CD4-positive, alpha-beta memory T cell (primary cell): ENCODE measurements around the gene TAS1R3. TPM values are rescaled to one million over a fixed set of nuclear protein-coding genes. Genes with fewer than 3 reads are reported as not detected.
"Not testable (repeated sequence)": the region's sequence is repeated elsewhere in the genome, so short reads cannot be mapped to it uniquely, and the experiment has no call there.

Source experiments
- CTCF ChIA-PET: fragments of 350-600 bp; sonication (Branson Sonifier 250); formaldehyde crosslinking; loops from one replicate; lab custom pipeline; 2021; ENCODE audit warnings: inconsistent platforms; ENCODE audit not compliant: partially characterized antibody; lab: Charles Lee
- POLR2A ChIA-PET: fragments of 350-600 bp; sonication (Branson Sonifier 250); formaldehyde crosslinking; loops from one replicate; lab custom pipeline; 2021; ENCODE audit not compliant: partially characterized antibody; lab: Charles Lee
- DNase-seq, 5 donors: peaks; one replicate each; pipeline versions ENCODE4 v3.0.0 to v3.0.0-alpha.2; 2020 to 2022; ENCODE audit warnings: mixed read lengths in 1 of 5
- H3K27ac ChIP-seq: one replicate; pipeline ENCODE4 v1.7.0; 2013; ENCODE audit warnings: low read depth, low read length
- H3K27me3 ChIP-seq: 2 replicates; pipeline ENCODE4 v1.7.0; 2013; ENCODE audit warnings: mild to moderate bottlenecking, low read length, moderate library complexity; ENCODE audit not compliant: insufficient read depth
- H3K36me3 ChIP-seq: 2 replicates; pipeline ENCODE4 v1.7.0; 2013; ENCODE audit warnings: mild to moderate bottlenecking, low read length, moderate library complexity; ENCODE audit not compliant: insufficient read depth
- H3K4me1 ChIP-seq: 2 replicates; pipeline ENCODE4 v1.7.0; 2013; ENCODE audit warnings: mild to moderate bottlenecking, low read length, moderate library complexity; ENCODE audit not compliant: insufficient read depth
- H3K4me3 ChIP-seq, 2 donors: one replicate each; pipeline ENCODE4 v1.7.0; 2013; ENCODE audit warnings: low read length in 2 of 2, mild to moderate bottlenecking in 1 of 2
- H3K9me3 ChIP-seq, 2 donors: one replicate each; pipeline ENCODE4 v1.7.0; 2013; ENCODE audit warnings: low read length in 2 of 2, control low read depth in 1 of 2; ENCODE audit not compliant: control insufficient read depth in 1 of 2
- H3K27ac Mint-ChIP-seq, 7 donors: one replicate each; pipeline ENCODE4 v1.8.0; 2020 to 2021; ENCODE audit warnings: mixed read lengths in 7 of 7, mild to moderate bottlenecking in 6 of 7, inconsistent platforms in 3 of 7, moderate library complexity in 3 of 7
- H3K27me3 Mint-ChIP-seq, 2 donors: one replicate each; pipeline ENCODE4 v1.8.0; 2020 to 2021; ENCODE audit warnings: mixed read lengths in 2 of 2
- H3K36me3 Mint-ChIP-seq, 2 donors: one replicate each; pipeline ENCODE4 v1.8.0; 2020 to 2021; ENCODE audit warnings: mixed read lengths in 2 of 2, inconsistent platforms in 1 of 2, mild to moderate bottlenecking in 1 of 2
- H3K4me1 Mint-ChIP-seq, 4 donors: one replicate each; pipeline ENCODE4 v1.8.0; 2020 to 2021; ENCODE audit warnings: mixed read lengths in 4 of 4, mild to moderate bottlenecking in 1 of 4
- H3K4me3 Mint-ChIP-seq, 8 donors: one replicate each; pipeline ENCODE4 v1.8.0; 2020 to 2021; ENCODE audit warnings: mixed read lengths in 8 of 8, mild to moderate bottlenecking in 7 of 8, moderate library complexity in 6 of 8, inconsistent platforms in 3 of 8
- H3K9me3 Mint-ChIP-seq, 8 donors: one replicate each; pipeline ENCODE4 v1.8.0; 2020 to 2021; ENCODE audit warnings: mixed read lengths in 8 of 8, mild to moderate bottlenecking in 5 of 8, inconsistent platforms in 3 of 8, moderate library complexity in 1 of 8
- intact Hi-C: fragments of 100-400 bp; cut with micrococcal nuclease; formaldehyde crosslinking; loops from one replicate; pipeline ENCODE4 v1.15.1; 2023
- polyA plus RNA-seq, 2 donors: library from polyadenylated mRNA; unstranded; fragments of 300-500 nt; fragmentation: Illumina TruSeq; gene quantifications; one replicate each; pipeline ENCODE4 v1.2.3, GENCODE V29; 2021
- total RNA-seq, 2 experiments: library from RNA; stranded (reverse); gene quantifications; one replicate each; pipeline ENCODE4 v1.2.3, GENCODE V29; 2021

TAS1R3 gene
- total and polyA plus RNA-seq, 4 experiments from 2014 or later = 0.47 to 1.5 (median 1.5) TPM; not detected in 1

DNA sequence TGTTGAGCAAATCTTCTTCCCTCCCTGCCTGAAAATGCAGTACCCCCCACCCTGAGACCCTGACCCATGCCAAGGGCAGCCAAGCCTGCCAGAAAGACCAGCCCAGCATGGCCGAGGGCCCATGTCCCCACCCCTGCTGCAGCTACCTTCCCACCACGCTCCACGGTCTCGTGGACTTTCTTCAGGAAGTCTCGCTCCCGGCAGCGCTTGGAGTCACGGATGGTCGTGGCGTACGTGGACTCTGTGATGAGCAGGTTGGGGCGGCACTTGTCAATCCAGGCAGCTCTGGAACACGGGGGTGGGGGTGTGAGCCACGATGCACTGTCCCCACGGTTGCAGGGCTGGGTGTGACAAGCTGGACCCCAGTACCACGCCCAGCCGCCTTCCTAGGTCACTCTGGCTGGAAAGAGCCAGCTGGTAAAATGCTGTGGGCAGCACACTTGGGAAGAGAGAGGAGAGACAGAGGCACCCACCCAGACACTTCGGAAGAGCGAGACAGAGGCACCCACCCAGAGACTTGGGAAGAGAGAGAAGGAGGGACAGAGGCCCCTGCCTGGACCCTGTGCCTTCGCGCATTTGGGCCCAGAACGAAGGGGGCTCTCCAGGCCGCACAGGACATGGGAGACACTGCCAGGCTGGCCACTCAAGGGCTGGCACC, 16.3 kb upstream of the TAS1R3 start:
- CTCF ChIA-PET = no interaction called here
- no peak overlapping the region for H3K4me3 ChIP-seq
- Mint-ChIP-seq H3K4me3 (no peak overlapping the region), H3K27ac (peak overlapping the region in 1 of 7 donors; percentile 64), H3K27me3 (no peaks in the 10 kb centered on the region), H3K4me1 (peaks cover 0 to 8% (median 4%) of the 10 kb centered on the region in 4 donors), H3K36me3 (peaks cover 3 to 30% of the 10 kb centered on the region in 2 donors), H3K9me3 (no peaks in the 10 kb centered on the region)
- no peaks in the 10 kb centered on the region for H3K27me3 ChIP-seq
- POLR2A ChIA-PET = no interaction called here
- H3K36me3 ChIP-seq = peaks cover 44% of the 10 kb centered on the region
- H3K27ac ChIP-seq = no peak overlapping the region
- no peaks in the 10 kb centered on the region for H3K9me3 ChIP-seq
- intact Hi-C loops = no loop called here
- H3K4me1 ChIP-seq = no peaks in the 10 kb centered on the region
- DNase-seq = no peak

DNA sequence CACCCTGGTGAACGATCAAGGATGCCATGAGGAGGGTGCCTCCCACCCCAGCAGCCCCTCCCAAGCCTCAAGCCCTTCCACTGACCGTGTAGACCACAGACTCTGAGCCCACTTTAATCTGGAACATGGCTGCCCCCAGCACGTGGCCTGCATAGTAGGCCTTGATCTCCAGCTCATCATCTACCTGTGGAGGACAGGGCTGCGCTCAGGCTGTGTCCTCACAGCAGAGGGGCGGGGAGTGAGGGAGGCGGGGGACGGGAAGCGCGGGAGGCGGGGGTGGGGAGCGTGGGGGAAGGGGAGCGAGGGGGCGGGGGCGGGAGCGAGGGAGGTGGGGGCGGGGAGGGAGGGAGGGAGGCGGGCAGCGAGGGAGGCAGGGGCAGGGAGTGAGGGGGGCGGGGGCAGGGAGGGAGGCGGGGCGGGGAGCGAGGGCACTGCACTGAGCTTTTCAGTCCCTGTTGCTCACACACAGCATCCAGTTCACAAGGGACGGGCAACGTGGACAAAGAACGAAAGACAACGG, 15.6 kb upstream of the TAS1R3 start:
- Mint-ChIP-seq H3K36me3 (peaks cover 3 to 33% of the 10 kb centered on the region in 2 donors), H3K4me3 (no peak overlapping the region), H3K9me3 (no peaks in the 10 kb centered on the region), H3K27ac (no peak overlapping the region), H3K27me3 (no peaks in the 10 kb centered on the region), H3K4me1 (peaks cover 1 to 13% (median 6%) of the 10 kb centered on the region in 4 donors)
- intact Hi-C loops = no loop called here
- CTCF ChIA-PET = no interaction called here
- H3K9me3 ChIP-seq = no peaks in the 10 kb centered on the region
- no peak overlapping the region for H3K27ac ChIP-seq
- H3K4me3 ChIP-seq = no peak overlapping the region
- H3K36me3 ChIP-seq = peaks cover 44% of the 10 kb centered on the region
- no peaks in the 10 kb centered on the region for H3K27me3 ChIP-seq
- POLR2A ChIA-PET = no interaction called here
- no peaks in the 10 kb centered on the region for H3K4me1 ChIP-seq
- no peak for DNase-seq

DNA sequence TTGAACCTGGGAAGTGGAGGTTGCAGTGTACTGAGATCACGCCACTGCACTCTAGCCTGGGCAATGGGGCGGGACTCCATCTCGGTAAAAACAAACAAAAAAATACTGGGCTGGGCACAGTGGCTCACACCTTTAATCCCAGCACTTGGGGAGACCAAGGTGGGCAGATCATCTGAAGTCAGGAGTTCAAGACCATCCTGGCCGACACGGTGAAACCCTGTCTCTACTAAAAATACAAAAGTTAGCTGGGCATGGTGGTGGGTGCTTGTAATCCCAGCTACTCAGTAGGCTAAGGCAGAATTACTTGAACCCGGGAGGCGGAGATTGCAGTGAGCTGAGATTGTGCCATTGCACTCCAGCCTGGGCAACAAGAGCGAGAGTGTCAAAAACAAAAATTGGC, 14.9 kb upstream of the TAS1R3 start:
- DNase-seq, H3K27me3 Mint-ChIP-seq, H3K27me3 ChIP-seq, CTCF ChIA-PET, H3K4me3 ChIP-seq, H3K9me3 Mint-ChIP-seq, H3K27ac Mint-ChIP-seq, POLR2A ChIA-PET, H3K9me3 ChIP-seq, H3K4me1 ChIP-seq, intact Hi-C loops, H3K27ac ChIP-seq, H3K4me3 Mint-ChIP-seq: not testable (repeated sequence)
- peaks cover 45% of the 10 kb centered on the region for H3K36me3 ChIP-seq
- H3K4me1 Mint-ChIP-seq = peaks cover 1 to 13% (median 6%) of the 10 kb centered on the region in 4 donors
- peaks cover 3 to 32% of the 10 kb centered on the region in 2 donors for H3K36me3 Mint-ChIP-seq

DNA sequence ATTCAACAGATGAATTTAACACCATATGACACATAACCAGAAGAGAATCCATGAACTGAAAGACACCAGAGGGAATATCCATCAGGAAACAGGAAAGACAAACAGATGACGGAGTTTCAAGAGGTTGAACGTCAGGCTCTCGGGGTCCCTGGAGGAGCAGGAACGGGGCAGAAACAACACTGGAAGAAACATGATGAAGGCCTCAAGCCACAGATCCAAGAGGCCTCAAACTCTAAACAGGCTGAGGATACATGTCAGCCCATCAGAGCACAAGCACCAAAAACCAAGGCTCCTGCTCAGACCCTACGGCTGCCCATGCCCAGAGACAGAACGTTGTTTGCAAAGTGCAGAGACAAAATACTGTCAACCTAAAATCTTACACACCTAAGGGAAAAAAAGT, 13.7 kb upstream of the TAS1R3 start:
- Mint-ChIP-seq H3K36me3 (peaks cover 3 to 32% of the 10 kb centered on the region in 2 donors), H3K4me3 (peak overlapping the region in 1 of 8 donors; percentile 39), H3K4me1 (peaks cover 4 to 20% (median 13%) of the 10 kb centered on the region in 4 donors), H3K27me3 (no peaks in the 10 kb centered on the region), H3K27ac (no peak overlapping the region), H3K9me3 (no peaks in the 10 kb centered on the region)
- DNase-seq = no peak
- intact Hi-C loops = no loop called here
- no peak overlapping the region for H3K27ac ChIP-seq
- POLR2A ChIA-PET = interaction anchor here (0.6 kb wide), 1 partner anchor 158 kb away, joined by 3 read pairs; no protein-coding TSS in a partner anchor
- CTCF ChIA-PET = no interaction called here
- no peaks in the 10 kb centered on the region for H3K9me3 ChIP-seq
- H3K27me3 ChIP-seq = no peaks in the 10 kb centered on the region
- H3K4me1 ChIP-seq = peaks cover 6% of the 10 kb centered on the region
- no peak overlapping the region for H3K4me3 ChIP-seq
- H3K36me3 ChIP-seq = peaks cover 41% of the 10 kb centered on the region

DNA sequence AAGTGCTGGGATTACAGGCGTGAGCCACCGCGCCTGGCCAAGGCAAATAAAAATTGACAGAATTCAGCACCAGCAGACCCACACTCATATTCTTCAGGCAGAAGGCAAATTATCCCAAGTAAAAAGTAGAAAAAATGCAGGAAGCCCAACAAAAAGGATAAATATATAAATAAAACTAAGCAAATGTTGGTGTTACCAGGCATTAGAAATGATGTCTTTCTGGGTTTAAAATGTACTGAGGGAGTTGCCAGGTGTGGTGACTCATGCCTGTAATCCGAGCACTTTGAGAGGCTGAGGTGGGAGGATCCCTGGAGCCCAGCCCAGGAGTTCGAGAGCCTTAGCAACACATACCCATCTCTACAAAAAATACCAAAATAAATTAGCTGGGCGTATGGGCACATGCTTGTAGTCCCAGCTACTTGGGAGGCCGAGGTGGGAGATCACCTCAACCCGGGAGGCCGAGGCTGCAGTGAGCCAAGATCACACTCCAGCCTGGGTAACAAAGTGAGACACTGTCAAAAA, 12.9 kb upstream of the TAS1R3 start:
- POLR2A ChIA-PET = no interaction called here
- H3K36me3 ChIP-seq = peaks cover 35% of the 10 kb centered on the region

DNA sequence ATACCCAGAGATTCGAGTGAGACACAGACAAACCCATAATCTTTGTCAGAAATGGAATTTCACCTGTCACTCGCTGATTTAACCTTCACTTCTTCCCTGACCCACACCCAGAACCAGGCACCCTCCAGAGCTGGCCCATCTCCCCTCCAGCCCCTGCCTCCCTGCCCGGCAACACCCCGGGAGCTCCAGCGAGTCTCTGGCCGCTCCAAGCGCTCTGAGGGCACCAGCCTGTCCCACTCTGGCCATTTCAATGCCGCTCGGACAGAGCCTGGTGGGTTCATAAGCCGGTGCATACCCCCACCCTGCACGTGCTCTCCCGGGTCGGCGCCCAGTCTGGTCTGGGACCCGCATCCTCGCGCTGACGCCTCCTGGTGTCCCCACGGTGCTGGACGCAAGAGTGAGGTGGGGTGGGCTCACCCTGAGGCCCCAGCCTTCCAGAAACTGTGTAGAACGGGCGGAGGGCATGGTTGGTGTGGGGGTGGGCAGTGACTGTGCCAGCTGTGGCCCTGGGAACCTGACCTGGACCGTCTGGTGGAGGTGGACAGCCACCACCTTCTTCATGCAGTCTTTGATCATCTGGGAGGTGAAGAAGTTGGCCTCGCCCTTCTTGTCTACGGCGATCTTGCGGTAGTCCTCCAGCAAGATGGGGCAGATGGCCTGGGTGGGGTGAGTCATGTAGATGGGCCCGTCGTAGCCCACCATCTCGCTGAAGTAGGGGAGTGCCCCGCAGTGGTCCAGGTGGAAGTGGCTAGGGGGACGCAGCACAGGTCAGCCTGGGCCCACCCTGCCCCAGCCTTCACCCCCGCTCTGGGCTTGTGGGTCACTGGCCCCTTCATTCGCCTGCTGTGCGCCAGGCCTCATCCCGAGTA, 12.1 kb upstream of the TAS1R3 start:
- Mint-ChIP-seq H3K9me3 (peaks cover 0 to 2% (median 0%) of the 10 kb centered on the region in 8 donors), H3K27me3 (no peaks in the 10 kb centered on the region), H3K4me3 (no peak overlapping the region), H3K36me3 (peaks cover 3 to 25% of the 10 kb centered on the region in 2 donors), H3K27ac (peak overlapping the region in 2 of 7 donors; percentile 6 to 24), H3K4me1 (peaks cover 8 to 33% (median 23%) of the 10 kb centered on the region in 4 donors)
- peaks cover 17% of the 10 kb centered on the region for H3K4me1 ChIP-seq
- H3K36me3 ChIP-seq = peaks cover 28% of the 10 kb centered on the region
- no peaks in the 10 kb centered on the region for H3K9me3 ChIP-seq
- ChIA-PET POLR2A (interaction anchor here (1.1 kb wide), 1 partner anchor 278 kb away, joined by 3 read pairs; no protein-coding TSS in a partner anchor), CTCF (no interaction called here)
- H3K4me3 ChIP-seq = no peak overlapping the region
- DNase-seq = no peak
- H3K27me3 ChIP-seq = no peaks in the 10 kb centered on the region
- intact Hi-C loops = no loop called here
- no peak overlapping the region for H3K27ac ChIP-seq

More for the DNA sequence above, 12.9 kb upstream of the TAS1R3 start:
- Histone ChIP-seq H3K27ac (no peak overlapping the region), H3K27me3 (no peaks in the 10 kb centered on the region), H3K9me3 (no peaks in the 10 kb centered on the region), H3K4me1 (peaks cover 12% of the 10 kb centered on the region), H3K4me3 (no peak overlapping the region)
- intact Hi-C loops = no loop called here
- peaks cover 6 to 27% (median 17%) of the 10 kb centered on the region in 4 donors for H3K4me1 Mint-ChIP-seq
- CTCF ChIA-PET = no interaction called here
- DNase-seq = no peak
- peaks cover 3 to 28% of the 10 kb centered on the region in 2 donors for H3K36me3 Mint-ChIP-seq
- peak overlapping the region in 1 of 8 donors; percentile 7 for H3K4me3 Mint-ChIP-seq
- no peaks in the 10 kb centered on the region for H3K9me3 Mint-ChIP-seq
- peak overlapping the region in 1 of 7 donors; percentile 32 for H3K27ac Mint-ChIP-seq
- no peaks in the 10 kb centered on the region for H3K27me3 Mint-ChIP-seq

DNA sequence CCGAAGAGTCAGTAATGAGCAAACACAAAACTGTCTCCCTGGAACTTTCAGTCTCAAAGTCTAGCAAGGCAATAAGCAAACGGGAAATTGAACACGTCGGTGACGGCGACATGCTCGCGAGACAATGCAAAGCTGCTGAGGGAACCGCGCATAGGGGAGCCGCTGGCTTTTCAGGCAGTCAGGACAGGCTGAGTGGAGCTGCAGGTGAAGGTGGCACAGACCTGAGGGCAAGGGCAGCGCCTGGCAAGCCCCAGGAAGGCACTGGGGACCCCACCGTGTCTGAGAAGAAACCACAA, 11.5 kb upstream of the TAS1R3 start:
- Mint-ChIP-seq H3K27ac (peak overlapping the region in 2 of 7 donors; percentile 6 to 24), H3K36me3 (peaks cover 3 to 27% of the 10 kb centered on the region in 2 donors), H3K4me1 (peaks cover 8 to 36% (median 23%) of the 10 kb centered on the region in 4 donors), H3K9me3 (peaks cover 0 to 2% (median 0%) of the 10 kb centered on the region in 8 donors), H3K27me3 (no peaks in the 10 kb centered on the region), H3K4me3 (no peak overlapping the region)
- H3K4me1 ChIP-seq = peaks cover 17% of the 10 kb centered on the region
- peaks cover 22% of the 10 kb centered on the region for H3K36me3 ChIP-seq
- intact Hi-C loops = no loop called here
- POLR2A ChIA-PET = interaction anchor here (1.1 kb wide), 1 partner anchor 279 kb away, joined by 3 read pairs; no protein-coding TSS in a partner anchor
- H3K9me3 ChIP-seq = no peaks in the 10 kb centered on the region
- no peak overlapping the region for H3K4me3 ChIP-seq
- no peak for DNase-seq
- CTCF ChIA-PET = no interaction called here
- no peaks in the 10 kb centered on the region for H3K27me3 ChIP-seq
- H3K27ac ChIP-seq = no peak overlapping the region
